GM21576 (cell line): ENCODE results near the gene PSAP.
"Not testable (repeated sequence)": the region's sequence is repeated elsewhere in the genome, so short reads cannot be mapped to it uniquely, and the experiment has no call there.

Source experiments
- ATAC-seq: cut with Tn5 transposase; IDR thresholded peaks from one replicate; pipeline ENCODE4 v1.9.1; 2021; ENCODE audit warnings: mild to moderate bottlenecking, moderate library complexity; ENCODE audit not compliant: unreplicated experiment

The PSAP gene

GRCh38 chr10:71874680-71875354 lies 23.8 kb upstream of the PSAP start:
- not testable (repeated sequence) for ATAC-seq

- ATAC-seq, result peak; percentile 91
Measured at GRCh38 chr10:71873582-71874211, 22.6 kb upstream of the PSAP start.

GRCh38 chr10:71869601-71870000 lies 18.6 kb upstream of the PSAP start:
- not testable (repeated sequence) for ATAC-seq

- ATAC-seq, result no peak
Measured at GRCh38 chr10:71868192-71868697, 17.2 kb upstream of the PSAP start.

GRCh38 chr10:71865561-71866041 lies 14.6 kb upstream of the PSAP start:
- no peak for ATAC-seq

- ATAC-seq, result no peak
Measured at GRCh38 chr10:71864911-71865361, 13.9 kb upstream of the PSAP start.

GRCh38 chr10:71863203-71863602 lies 12.2 kb upstream of the PSAP start:
- no peak for ATAC-seq

- ATAC-seq, result peak; percentile 49
Measured at GRCh38 chr10:71860243-71861029, 9.4 kb upstream of the PSAP start.

- no peak for ATAC-seq
Measured at GRCh38 chr10:71857934-71858890, 7.2 kb upstream of the PSAP start.

GRCh38 chr10:71856619-71857018 lies 5.6 kb upstream of the PSAP start:
- ATAC-seq, result no peak

GRCh38 chr10:71854031-71854430 lies 3.0 kb upstream of the PSAP start:
- no peak for ATAC-seq

- ATAC-seq, result no peak
Measured at GRCh38 chr10:71852355-71852937, 1.4 kb upstream of the PSAP start.

- peak; percentile 2 for ATAC-seq
Measured at GRCh38 chr10:71851465-71852095, 529 bp upstream of the PSAP start.

GRCh38 chr10:71850021-71850742 lies 869 bp downstream of the PSAP start:
- no peak for ATAC-seq

GRCh38 chr10:71849461-71849908 lies 1.6 kb downstream of the PSAP start:
- ATAC-seq, result no peak

- ATAC-seq, result no peak
Measured at GRCh38 chr10:71848325-71849275, 2.5 kb downstream of the PSAP start.

- ATAC-seq, result no peak
Measured at GRCh38 chr10:71847418-71847817, 3.6 kb downstream of the PSAP start.

- ATAC-seq, result no peak
Measured at GRCh38 chr10:71846816-71847215, 4.2 kb downstream of the PSAP start.
